ENCODE data around the gene E2F2.

E2F2 gene

DNA sequence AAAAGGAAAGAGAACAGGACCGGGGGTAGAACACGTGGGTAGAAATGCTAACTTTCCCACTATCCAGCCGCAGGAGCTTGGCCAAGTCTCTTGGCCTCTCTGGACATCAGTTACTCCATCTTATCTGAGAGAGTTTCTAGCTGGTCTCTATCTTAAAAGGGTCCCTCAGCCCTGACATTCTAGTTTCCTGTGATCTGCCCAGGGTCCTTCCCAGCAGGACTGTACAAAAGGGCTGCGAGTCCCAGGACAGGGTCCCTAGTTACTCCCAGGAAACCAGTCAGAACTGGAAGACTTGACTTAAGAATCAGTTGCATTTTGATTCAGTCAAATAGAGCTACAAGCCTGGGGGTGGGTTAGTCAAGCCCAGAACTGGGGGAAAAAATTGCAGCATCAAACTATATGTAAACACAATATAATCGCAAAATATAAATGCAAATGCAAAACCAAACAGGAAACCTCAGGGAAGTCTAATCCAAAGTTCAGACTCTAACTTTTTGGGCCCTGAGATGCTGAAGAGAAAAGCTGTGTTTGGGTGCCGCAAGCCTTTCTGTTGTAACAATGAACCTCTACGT, 49.9 kb downstream of the E2F2 start:
- no peak for DNase-seq

DNA sequence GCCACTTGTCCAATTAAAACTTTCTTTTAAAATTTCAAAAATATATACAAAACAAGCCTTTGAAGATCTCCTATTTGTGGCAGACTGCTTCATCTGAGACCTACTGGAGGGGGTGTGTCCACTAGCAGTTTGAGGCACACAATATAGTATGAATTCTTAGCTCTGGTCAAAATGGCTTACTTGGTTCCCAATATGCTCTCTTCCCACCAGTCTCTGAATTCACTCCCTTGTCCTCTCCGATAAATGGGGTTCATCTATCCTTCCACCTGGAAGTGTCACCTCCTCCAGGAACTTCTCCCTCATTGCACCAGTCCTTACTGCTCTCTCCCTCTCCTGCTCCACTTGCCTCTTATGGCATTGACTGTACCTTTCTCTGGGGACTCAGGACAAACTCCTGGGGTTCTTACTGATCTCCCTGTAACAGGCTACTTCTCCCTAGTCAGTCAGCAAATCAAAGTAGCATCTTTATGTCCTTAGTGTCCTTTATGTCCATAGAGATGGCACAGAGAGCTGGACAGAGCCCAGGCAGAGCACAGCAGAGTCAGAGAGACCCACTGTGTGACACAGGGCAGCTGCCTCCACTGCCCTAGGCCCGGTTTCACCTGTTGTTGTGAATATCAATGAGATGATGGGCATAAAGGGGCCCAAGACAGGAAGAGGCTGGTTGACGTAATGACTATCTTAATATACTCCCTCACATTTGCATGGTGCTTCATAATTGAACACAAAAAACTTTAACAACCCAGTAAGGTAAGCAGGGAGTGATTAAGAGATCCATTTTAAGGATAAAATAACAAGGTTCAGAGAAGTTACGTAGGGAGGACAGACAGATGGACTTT, 50.6 kb downstream of the E2F2 start:
- DNase-seq: no peak

DNA sequence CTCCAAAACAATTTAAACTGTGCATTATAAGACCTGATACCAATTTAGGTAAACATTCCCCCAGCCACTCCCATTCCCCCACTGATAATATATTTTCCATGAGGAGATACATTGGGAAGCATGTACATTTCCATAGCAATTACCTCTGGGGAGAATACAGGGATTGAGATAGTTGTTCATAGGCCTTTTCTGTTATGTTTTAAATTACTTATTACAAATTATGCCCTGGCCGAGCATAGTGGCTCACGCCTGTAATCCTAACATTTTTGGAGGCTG, 51.4 kb downstream of the E2F2 start:
- DNase-seq: no peak

DNA sequence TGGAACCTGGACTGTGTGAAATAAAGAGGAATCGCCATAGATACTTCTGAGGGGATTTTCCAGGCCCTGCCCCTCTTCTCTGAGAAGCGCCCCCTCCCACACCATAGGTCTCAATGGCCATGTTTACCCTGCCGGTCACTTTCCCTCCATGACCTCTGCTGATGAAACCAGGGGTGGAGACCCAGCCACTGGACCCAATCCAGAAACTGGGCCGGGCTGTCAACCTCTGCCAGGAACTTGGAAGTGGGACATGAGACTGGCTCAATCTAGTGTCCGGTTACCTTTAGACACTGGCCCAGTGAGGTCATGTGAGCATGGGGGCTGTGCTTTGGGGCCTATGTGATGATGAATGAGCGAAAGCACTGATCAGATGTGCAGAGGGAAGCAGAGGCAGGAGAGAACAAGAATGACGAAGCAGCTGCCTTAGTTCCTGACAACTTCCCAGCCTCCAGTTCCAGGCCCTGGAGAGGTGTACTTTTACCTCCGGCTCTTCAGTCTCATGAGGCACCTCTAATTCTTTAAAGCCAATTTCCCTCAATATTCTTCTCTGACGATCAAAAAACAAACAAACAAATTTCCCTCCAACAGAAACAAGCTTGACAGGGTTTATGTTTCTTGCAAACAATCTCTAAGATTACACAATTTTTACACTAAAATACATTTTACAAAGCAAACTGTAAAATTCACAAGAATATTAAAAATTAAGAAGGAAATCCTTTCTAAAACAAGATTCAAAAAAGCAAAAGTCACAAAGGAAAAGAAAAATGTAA, 52.0 kb downstream of the E2F2 start:
- no peak for DNase-seq

DNA sequence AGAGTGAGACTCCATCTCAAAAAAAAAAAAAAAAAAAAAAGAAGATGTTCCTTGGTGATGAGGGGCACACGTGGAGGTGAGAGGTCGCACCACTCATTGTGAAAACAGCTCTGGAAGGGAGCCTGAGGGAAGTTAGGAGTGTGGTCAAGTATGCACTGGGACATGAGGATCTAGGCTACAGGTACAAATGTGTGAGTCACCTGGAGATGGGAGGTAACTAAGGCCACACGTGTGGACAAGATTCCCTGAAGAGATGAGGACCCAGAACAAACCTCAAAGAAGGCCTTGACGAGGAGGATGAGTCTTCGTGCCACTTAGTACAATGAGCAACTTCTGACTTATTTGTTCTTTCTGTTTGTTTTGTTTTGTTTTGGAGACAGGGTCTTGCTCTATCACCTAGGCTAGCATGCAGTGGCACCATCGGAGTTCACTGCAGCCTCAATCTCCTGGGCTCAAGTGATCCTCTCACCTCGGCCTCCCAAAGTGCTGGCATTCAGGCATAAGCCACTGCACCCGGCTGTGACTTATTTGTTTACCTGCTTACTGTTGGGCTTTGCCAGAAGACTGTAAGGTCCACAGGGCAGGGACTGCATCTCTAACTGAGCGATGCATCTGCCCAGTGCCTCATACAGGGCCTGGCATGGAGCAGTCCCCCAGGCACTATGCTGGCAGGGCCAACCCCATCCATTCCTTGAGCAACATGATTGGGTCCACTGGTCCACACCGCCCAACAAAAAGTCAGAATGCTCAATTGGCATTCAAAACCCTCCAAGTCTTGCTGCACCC, 53.5 kb downstream of the E2F2 start:
- DNase-seq: no peak

DNA sequence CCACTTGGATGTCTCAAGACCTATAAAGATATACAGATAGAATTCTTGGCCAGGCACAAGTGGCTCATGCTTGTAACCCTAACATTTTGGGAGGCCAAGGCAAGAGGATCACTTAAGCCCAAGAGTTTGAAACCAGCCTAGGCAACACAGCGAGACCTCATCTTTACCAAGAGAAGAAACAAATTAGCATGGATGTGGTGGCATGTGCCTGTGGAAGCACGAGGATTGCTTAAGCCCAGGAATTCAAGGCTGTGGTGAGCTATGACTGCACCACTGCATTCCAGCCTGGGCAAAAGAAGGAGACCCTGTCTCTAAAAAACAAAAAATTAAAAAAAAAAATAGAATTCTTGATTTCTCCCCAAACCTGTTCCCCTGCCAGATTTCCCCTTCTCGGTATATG, 55.4 kb downstream of the E2F2 start:
- no peak for DNase-seq

DNA sequence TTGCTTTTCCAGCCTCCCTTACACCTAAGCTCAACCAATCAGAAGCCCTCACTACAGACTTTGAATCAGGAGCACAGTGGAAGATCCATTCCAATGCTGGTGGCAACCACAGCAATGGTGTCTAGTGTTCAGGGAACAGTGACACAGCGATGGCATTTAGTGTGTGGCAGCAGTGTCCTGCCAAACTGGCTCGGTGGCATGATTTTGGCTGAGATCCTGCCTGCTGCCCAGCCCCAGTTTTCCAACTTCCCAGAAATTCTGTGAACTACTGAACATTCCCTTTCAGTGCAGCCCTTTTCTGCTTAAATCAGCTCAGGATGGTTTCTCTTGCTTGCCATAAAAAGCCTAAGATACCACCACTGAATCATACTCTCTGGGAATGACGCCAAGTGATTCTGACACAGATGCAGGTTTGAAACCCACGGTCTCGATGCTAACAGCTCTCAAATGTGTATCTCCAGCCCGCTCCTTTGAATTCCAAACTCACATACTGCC, 55.9 kb downstream of the E2F2 start:
- DNase-seq: no peak

DNA sequence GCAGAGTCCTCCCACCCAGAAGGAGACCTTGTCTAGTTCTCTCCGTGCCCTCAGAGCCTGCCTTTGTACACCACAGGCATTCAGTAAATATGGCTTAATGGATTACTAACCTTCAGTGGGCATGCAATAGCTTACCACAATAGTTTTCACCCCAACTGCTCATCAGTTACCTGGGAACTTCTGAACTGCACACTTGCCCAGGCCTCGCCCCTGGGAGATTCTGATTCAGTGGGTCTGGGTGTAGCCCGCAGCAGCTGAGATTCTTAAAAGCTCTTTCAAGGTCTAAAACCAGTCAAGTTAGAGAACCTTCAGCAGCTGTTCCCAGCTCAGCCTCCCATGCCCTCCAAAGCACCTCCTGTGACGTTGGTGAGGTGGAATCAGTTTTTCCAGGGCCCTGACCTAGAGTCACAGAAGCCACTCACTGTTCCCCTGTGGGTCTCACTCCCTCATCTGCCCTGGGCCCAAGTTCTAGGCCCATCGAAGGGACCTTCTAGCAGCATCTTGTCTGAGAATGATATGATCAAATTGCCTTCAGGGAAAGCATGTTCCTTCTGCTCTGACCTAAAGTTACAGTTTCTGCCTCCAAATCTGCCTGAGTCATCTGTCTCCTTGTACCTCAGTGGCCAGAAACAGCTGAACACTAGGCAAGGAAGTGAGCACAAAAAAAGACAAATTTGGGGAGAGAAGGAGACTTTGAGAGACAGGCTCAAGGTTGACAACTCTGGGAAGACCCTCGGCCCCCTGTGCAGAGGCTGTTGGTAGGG, 57.8 kb downstream of the E2F2 start:
- no peak for DNase-seq

DNA sequence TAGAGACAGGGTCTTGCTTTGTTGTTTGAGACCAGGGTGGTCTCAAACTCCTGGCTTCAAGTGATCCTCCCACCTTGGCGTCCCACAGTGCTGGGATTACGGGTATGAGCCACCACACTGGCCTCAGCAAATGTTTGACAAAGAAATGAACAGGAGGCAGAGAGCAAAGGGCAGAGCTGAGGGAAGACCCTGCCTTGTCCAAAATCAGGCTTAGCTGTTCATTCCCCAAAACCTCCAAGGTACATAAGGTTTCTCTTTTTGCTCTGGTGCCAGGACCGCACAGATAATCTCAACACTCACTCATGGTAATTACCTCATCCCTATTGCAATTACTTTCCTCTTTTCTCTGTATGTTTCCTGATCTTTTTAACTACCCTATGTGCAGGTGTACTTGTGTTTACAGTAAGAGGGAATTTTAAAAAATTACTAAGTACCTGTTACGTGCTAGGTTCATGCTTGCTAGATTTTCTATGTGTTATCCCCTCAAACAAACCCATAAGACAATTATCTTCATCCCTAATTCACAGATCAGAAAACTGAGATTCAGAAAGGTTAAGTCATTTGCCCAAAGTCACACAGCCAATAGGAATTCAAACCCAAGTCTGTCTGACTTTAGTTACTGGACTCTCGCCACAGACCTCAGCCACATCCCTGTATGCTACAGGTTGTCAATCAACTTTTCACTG, 58.5 kb downstream of the E2F2 start:
- no peak for DNase-seq

DNA sequence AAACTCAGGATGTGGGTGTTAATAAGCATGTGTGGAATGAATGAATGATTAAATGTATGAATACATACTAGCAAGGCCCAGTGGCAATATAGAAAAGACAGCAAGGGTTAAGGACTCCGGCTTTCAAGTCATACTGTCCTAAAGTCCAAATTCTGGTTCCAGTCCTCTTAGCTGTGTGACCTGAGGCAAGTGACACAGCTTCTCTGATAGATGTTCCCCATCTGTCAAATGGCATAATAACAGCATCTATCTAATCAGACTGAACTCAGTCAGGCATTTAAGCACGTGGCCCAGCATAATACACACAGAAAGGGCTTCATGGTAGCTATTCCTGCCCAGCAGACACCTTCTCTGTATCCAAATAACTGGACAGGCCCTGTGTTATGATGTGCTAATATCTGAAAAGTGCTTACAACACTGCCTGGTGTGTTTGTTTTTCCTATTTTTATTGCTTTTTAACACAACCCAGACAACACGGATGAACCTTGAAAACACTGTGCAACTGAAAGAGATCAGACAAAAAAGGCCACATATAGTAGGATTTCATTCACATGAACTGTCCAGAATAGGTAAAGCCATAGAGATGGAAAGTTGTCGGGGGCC, 59.5 kb downstream of the E2F2 start:
- no peak for DNase-seq

DNA sequence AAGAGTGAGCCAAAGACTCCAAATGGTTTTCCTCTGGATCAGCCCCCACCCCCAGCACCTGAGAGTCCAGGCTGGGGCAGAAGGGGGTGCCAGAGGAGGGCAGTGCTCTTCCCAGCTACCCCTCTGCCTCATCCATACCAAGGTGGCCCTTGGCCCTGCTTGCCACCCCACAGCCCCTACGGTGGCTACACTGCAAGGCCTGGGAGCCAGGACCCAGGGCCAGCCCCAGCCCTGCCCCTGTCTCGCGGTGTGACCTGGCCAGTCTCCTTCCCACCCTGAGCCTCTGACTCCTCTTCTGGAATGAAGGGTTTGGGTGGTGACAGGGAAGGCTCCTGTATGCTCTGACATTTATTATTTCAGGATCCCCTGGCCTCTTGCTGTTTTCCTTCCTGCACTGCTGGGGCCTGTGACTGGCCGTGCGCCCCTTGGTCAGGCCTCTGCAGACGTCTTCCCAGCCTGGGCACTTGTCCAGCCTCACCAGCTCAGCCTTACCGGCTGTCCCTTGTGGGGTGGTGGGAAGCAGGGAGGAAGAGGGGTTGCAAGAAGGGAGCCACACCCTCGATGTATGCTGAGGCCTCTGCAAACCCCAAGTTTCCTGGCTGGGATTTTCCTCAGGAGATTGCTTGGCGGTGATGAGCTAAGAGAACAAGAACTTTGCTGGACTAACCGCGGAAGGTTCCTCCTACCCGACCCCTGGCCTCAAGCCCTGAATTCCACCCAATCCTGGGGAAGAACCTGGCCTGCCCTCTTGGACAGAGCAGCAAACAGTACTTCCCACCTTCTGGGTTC, 60.6 kb downstream of the E2F2 start:
- DNase-seq: no peak

DNA sequence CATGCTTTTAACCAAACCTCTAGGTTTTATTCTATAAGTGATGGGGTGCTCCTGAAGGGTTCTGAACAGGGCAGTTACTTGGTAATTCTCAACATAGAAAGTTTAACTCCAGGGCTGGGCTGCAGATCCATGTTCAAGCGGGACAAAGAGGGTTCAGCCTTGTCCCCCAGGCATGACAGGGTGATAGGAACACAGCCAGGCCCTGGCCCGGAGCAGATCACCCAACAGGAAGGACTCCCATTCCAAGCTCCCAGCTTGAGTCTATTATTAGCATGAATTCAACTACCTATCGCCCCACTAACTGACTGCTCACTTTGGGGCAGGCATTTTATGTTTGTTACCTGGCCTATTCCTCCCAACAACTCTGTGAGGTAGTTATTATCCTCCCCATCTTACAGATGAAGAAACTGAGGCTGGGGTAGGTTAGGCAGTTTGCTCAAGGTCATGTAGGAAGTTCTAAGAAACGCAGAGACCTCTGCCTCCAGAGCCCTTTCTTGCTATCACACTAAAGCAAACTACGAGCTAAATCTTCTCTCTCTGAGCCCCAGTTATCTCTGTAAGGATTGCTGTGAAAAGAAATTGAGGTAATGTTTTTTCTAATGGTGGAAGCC, 61.6 kb downstream of the E2F2 start:
- DNase-seq: no peak

DNA sequence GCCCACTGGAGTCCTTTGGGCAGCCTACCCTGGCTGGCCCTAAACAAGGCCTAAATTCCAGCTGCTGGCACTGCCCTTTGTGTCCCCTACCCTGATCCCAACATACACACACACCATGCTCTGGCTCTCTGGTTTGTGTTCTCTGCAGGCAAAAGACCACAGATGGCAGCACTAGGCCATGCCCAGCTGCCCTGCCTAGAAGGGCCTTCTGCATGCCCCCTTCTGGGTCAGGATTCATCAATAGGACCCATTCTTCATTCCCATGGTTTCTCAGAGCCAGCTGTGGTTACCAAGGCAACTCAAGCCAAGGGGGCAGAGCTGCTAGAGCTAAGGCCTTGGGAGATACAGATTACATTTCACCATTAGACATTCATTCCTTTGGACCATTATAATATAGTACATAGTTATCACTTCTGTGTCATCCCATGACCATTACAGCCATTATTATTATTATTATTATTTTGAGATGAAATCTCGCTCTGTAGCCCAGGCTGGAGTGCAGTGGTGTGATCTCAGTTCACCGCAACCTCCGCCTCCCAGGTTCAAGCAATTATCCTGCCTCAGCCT, 64.5 kb downstream of the E2F2 start:
- no peak for DNase-seq

DNA sequence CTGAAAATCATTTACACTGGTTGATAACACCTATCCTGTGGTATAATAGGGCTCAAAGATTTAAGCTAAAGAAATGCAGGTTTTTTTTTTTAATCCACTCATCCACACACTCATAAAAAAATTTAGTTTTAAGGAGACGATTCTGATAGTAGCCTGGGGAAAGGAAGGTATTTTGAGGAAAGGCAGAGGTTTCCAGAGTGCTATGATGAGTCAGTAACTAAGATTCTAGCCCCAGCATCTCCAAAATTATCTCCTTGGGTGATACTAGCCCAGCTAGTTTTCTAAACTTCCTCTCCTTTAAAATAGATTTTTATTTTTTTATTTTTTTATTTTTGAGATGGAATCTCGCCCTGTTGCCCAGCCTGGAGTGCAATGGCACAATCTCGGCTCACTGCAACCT, 67.7 kb downstream of the E2F2 start:
- DNase-seq: no peak

DNA sequence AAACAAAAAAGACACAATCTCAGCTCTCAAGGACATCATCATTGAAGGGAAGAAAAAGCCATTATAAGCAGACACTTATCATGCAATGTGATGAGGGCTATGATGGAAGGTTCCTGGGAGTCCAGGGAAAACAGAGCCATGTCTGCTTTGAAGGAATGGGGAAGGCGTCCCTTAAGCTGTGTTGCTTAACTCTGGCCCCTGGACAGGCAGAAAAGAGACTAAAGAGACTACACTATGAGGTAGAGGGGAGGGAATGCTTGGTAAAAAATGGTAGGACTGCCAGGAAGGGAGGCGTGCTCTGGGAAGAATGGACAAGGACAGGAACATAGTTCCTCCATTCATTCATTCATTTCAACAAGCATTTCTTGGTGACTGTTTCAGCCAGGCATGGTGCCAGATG, 68.3 kb downstream of the E2F2 start:
- no peak for DNase-seq

DNA sequence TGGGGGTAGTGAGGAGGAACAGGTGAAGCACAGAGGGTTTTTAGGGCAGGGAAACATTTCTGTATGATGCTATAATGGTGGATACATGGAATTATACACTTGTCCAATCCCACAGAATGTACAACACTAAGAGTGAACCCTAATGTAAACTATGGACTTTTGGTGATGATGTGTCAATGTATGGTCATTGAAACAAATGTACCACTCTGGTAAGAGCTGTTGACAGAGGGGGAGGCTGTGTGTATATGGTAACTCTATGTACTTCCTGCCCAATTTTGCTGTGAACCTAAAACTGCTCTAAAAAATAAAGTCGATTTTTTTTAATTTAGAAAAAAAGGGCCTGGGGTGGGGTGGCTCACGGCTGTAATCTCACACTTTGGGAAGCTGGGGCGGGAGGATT, 70.0 kb downstream of the E2F2 start:
- no peak for DNase-seq

DNA sequence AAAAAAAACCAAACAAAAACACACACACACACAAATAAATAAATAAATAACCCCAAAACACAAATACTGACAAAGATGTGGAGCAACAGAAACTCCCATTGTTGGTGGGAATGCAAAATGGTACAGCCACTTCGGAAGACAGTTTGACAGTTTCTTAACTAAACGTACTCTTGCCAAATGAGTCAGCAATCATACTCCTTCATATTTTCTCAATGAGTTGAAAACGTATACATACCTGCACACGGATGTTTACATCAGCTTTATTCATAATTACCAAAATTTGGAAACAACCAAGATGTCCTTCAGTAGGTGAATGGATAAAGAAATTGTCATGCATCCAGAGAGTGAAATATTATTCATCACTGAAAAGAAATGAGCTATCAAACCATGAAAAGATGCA, 70.5 kb downstream of the E2F2 start:
- DNase-seq: no peak

DNA sequence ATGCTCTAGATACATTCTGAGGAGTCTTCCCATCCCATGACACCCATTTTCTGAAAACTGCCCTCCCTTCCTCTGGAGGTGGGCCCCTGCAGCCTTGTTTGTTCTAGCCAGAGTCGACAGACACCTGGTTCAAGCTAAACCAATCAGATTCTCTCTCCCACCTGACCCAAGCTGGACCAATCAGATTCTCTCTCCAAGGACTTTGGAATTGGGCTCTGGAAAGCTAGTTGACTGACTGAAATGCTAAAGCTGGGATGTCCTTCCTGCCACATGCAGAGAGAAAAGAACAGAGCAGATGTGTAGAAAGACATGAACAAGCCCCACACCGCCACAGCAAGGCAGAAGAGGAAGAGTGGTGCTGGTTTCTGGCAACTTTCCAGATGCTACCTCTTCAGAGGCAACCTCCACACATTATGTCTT, 71.7 kb downstream of the E2F2 start:
- DNase-seq: no peak
